HUDEP-2 (cell line): ENCODE measurements around the gene CLDN7.

ENCODE experiments used
- DNase-seq, 76 experiments: peaks; one replicate each; lab custom pipeline; 2025; ENCODE audit not compliant: unreplicated experiment in 76 of 76; lab: John Stamatoyannopoulos, UW

CLDN7 gene, protein sequence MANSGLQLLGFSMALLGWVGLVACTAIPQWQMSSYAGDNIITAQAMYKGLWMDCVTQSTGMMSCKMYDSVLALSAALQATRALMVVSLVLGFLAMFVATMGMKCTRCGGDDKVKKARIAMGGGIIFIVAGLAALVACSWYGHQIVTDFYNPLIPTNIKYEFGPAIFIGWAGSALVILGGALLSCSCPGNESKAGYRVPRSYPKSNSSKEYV

GRCh38 chr17:7262192-7262934, at the start of gene CLDN7:
TSS of gene CLDN7 (minus strand) at chr17:7262478. CDS start at chr17:7262043, 435 bp downstream.
- no peak for DNase-seq

GRCh38 chr17:7311110-7311705, 48.9 kb upstream of the CLDN7 start:
- no peak for DNase-seq

- DNase-seq: no peak
Observed at GRCh38 chr17:7309628-7310027, 47.4 kb upstream of the CLDN7 start.

DNA sequence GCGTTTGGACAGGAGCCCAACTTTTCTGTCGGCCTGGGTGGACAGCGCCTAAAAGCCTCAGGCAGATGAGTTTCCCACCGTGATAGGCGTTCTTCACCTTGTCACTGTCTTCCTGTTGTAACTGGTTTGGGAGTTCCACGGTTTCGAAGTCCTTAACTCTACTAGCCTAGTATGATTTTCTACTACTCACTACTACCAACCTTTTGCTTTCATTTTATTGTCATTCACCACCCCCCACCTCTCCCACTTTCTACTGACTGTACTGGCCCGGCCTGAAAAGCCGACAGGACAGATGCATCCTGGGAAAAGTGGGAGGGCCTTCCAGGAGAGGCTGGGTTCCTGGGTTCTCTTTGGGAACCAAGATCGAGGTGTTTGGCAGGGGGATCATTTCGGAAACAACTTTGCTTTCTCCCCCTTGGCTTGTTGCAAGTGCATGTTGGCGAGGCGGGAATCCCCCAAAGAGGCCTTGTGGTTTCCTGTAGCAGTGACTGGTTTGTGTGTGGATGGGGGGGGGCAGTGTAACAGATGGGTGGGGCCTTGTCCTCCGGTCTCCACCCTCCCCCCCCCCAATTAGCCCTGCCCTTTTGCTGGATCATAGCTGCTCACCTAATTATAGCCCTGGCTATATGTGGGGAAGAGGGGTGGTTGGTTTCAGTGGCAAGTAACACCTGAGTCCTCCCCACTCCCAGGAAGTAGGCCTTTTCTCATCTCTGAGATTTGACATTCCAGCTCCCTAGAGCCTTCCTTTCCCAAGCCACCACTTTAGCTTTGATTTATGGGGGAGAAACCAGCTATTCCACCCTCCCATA, 46.6 kb upstream of the CLDN7 start:
- DNase-seq: peak in 65 of 76 experiments; percentile 32 to 86 (median 69)

GRCh38 chr17:7307686-7308624, 45.7 kb upstream of the CLDN7 start:
- DNase-seq: peak in 35 of 76 experiments; percentile 7 to 62 (median 34)

DNA sequence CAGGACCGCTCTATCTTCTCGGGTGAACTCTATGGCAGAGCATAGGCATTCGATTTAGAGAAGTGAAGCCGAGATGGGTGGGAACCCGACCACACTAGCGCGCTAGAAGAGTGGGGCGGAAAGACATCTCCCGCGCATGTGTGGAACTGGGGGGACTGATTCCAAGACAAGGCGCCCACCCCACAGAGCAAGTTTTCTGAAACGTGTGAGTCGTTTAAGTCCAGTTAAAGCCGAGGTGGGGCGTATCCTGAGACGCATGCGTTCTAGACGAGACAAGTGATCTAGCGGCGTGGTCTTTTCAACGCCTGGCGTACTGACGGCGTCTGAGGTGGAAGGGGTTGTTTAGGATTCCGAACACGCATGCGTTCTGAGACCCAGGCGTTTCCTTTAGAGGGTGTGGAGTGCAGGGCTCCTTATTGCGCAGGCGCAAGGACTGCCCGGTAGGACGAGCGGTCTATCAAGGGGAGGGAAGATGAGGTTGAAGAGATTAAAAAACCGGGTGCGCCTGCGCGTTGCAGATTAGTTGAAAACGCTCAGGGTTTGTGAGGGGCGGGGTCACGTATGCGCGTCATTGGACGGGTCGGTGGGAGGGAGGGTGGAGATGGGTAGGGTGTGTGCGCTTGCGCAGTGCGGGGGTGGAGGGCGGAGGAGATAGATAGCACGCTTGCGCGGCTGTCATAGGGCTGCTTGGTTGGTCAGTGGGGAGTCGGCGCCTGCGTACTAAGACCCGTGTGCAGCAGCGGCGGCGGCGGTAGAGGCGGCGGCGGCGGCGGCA, 44.8 kb upstream of the CLDN7 start, which contains the start of gene EIF5A:
EIF5A (plus strand) TSS at position 718 of the 775 bp plus-strand sequence. CDS start 2,008 bp downstream, outside the sequence.
- DNase-seq: peak; percentile 33 to 100 (median 99)

DNA sequence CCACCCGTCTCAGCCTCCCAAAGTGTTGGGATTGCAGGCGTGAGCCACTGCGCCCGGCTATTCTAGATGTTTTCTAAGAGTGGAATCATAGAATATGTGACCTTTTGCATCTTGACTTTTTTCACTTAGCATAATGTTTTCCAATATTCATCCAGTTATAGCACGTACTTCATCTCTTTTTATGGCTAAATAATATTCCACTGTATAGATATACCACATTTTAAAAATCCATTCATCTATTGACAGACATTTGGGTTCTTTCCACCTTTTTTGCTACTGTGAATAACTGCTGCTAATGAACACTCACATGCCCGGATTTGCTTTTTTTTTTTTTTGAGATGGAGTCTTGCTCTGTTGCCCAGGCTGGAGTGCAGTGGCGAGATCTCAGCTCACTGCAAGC, 41.9 kb upstream of the CLDN7 start:
- no peak for DNase-seq

- peak in 64 of 76 experiments; percentile 40 to 90 (median 72) for DNase-seq
Observed at GRCh38 chr17:7296189-7296861, 34.0 kb upstream of the CLDN7 start.

- DNase-seq: peak in 12 of 76 experiments; percentile 6 to 51 (median 32)
Observed at GRCh38 chr17:7295230-7296180, 33.2 kb upstream of the CLDN7 start.

GRCh38 chr17:7294614-7295153, 32.4 kb upstream of the CLDN7 start, which contains the start of gene YBX2:
TSS of gene YBX2 (minus strand) at chr17:7294639. CDS start at chr17:7294500, 139 bp downstream.
- DNase-seq: peak in 72 of 76 experiments; percentile 75 to 99 (median 94)

GRCh38 chr17:7293816-7294613, 31.7 kb upstream of the CLDN7 start:
- peak in 63 of 76 experiments; percentile 11 to 81 (median 61) for DNase-seq

DNA sequence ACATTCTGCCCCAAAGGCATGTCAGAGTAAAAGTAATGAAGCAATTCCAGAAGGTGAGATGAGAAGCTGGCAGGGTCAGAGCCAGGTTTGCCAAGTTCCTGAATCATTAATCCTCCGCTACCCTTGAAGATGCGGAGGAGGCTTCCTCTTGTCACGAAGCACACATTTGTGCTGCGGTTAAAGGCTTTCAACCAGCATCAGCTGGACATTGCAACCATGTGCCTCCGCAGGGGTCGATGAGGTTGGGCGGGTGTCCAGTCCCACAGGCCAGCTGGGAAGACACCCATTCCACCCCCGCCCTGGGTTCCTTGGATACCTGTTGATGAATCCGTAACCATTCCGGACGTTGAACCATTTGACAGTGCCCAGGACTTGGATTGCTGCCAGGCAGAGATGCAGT, 30.9 kb upstream of the CLDN7 start:
- DNase-seq: peak in 4 of 76 experiments; percentile 14 to 44 (median 26)

- no peak for DNase-seq
Observed at GRCh38 chr17:7292729-7293128, 30.5 kb upstream of the CLDN7 start.

DNA sequence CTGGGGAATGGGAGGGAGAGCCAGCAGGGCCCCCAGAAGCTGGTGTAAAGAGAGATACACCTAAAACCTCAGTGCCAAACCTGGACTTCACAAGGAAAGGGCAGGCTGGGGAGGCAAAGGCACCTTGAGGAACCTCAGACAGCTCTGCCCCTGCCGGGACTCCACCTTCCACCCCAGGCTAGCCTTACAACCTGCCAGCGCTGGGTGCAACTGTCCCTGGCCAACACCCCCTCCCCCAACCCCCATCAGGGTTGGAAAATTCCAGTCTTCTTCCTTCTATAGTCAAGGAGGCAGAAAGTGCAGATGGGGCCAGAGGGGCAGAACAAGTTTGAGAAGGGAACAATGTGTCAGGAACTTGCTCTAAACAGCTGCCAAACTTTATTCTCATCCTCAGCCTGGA, 29.9 kb upstream of the CLDN7 start:
- DNase-seq: no peak

DNA sequence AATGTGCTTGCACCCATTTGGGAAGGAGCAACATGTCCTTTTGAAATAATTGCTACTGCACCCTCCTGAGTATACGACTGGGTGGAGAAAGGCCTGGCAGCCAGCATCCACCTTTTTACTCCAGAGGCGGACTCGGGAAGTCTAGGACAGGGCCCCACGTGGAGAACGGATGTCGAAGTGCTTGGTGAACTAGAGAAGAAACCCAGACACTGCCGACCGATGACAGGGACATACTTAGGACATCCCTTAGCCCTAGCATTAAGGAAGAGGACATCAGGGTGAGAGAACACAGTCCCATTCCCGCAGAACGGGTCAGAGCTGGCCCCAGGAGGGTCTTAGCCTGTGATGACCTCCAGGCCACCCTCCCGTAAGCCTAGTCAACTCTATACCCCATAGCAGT, 28.4 kb upstream of the CLDN7 start:
- no peak for DNase-seq

GRCh38 chr17:7290166-7290565, 27.9 kb upstream of the CLDN7 start:
- DNase-seq: no peak
